NCI-H1694 (cell line): ENCODE results near the gene GALNT5.
"Not testable (repeated sequence)": the region's sequence is repeated elsewhere in the genome, so short reads cannot be mapped to it uniquely, and the experiment has no call there.

Source experiments
- DNase-seq: peaks from one replicate; lab custom pipeline; 2025; lab: John Stamatoyannopoulos, UW

Gene GALNT5

DNA sequence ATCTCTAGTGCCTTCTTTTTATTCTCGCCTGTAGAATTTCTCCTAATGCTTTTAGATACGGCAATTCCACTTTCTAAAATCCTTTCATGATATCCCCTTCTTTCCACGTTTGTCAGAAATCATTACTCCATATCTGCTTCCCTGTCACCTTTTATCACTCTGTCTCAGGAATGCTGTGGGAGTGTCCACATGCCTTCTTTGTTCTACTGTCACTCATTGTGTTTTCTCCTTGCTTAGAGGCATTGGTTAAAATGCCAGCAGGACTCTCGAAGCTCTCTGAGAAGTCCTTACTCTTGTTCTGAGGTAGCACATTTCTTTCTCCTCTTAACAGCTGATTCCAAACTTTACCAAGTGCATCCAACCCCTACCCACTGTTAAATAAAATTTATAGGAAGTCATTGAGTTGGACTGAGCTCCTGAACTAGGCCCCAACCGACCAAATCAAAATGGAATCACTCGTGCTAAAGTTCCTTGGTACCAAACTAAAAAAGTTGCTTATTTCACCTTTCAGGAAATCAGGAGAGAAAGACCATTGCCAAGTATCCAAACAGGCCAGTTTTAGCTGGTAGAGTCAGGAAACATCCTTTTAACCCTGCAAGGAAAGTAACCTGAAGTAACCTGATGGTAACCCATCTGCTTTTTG lies 10.6 kb upstream of the GALNT5 start:
- DNase-seq, result no peak

DNA sequence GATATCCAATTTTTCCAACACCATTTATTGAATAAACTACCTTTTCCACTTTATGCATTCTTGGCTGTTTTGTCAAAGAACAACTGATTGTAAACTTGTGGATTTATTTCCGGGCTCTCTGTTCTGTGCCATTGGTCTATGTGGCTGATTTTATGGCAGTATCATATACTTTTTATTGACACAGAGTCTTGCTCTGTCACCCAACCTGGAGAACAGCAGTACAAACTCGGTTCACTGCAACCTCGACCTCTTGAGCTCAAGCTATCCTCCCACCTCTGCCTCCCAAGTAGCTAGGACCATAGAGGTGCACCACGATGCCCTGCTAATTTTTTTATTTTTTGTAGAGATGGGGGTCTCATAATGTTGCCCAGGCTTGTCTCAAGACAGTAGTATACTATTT lies 6.7 kb upstream of the GALNT5 start:
- DNase-seq, result no peak

DNA sequence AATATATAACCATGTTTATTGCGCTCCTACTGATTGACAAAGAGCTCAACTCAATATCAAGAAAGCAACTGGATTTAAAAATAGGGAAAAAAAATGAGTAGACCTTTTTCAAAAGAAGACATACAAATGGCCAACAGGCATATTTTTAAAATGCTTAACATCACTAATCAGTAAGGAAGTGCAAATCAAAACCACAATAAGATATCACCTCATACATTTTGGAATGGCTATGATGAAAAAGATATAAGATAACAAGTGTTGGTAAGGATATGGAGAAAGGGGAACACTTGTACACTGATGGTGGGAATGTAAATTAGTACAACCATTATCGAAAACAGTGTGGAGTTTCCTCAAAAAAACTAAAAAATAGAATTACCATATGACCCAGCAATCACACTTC lies 5.6 kb upstream of the GALNT5 start:
- DNase-seq, result no peak

DNA sequence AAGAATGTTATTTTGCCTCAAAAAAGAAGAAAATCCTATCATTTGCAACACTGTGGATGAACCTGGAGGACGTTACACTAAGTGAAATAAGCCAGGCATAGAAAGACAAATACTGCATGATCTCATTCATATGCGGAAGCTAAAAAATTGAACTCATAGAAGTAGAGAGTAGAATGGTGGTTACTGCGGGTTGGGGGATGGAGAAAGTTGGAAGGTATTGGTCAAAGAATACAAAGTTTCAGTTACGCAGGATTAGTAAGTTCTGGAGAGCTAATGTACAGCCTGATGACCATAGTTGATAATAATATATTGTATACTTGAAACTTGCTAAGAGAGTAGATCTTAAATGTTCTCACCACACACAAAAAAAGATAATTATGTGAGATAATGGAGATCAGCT lies 5.0 kb upstream of the GALNT5 start:
- DNase-seq, result no peak

DNA sequence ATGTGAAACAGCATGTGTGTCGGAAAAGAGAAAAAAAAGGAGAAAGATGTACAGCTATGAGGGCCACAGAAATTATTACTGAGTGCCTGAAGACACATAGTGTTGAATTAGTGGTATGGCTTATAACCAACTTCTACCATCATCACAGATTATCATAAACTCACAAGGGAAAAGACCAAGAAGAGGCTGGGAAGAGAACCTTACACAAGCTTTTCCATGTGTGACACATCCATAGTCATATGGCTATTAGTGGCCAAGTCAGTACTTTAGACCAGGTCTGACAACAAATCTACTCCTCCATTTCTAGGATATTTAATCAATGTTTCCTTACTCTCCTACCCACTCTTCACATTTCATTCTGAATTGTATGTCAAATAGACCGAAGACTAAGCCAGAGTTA lies 3.5 kb upstream of the GALNT5 start:
- DNase-seq, result no peak

DNA sequence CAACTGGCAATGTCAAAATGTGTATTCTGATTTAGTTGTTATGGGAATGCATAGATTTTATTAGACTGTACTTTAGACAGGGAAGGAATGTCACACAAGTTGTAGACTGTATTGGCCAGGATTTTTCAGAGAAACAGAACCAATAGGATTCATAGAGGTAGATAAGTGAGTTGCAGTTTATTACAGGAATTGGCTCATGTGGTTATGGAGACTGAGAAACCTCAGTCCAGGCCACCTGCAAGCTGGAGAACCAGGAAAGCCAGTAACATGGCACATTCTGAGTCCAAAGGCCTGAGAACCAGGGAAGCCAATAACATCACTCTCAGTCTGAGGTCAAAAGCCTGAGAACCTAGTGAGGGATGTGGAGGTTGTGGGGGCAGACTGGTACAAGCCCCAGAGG lies 1.8 kb upstream of the GALNT5 start:
- no peak for DNase-seq

DNA sequence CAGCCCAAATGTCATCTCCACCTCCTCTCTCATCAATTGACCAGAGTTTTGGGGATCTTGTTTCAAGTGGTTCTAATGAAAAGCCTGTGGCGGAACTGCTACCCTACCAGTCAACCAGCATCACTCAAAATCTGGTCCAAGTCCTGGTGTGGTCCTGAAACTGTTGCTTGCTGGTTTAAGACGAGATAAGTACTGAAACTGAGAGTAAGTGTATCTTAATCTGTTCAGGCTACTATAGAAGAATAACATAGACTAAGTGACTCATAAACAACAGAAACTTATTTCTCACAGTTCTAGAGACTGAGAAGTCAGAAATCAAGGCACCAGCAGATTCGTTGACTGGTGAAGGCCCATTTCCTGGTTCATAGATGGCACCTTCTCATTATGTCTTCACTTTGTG lies 879 bp upstream of the GALNT5 start:
- no peak for DNase-seq

DNA sequence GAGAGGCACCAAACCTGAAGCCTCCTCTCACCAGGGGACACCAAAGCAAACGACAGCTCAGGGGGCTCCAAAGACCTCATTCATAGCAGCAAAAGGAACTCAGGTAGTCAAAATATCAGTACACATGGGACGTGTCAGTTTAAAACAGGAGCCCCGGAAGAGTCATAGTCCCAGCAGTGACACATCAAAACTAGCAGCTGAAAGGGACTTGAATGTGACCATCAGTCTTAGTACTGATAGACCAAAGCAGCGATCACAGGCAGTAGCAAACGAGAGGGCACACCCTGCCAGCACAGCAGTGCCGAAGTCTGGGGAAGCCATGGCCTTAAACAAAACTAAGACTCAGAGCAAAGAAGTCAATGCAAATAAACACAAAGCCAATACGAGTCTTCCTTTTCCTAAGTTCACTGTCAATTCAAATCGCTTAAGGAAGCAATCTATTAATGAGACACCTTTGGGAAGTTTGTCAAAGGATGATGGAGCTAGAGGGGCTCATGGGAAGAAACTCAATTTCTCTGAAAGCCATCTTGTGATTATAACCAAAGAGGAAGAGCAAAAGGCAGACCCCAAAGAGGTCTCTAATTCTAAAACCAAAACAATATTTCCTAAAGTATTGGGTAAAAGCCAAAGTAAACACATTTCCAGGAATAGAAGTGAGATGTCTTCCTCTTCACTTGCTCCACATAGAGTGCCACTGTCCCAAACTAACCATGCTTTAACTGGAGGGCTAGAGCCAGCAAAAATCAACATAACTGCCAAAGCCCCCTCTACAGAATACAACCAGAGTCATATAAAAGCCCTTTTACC lies 1.2 kb downstream of the GALNT5 start:
- DNase-seq, result peak; percentile 46

DNA sequence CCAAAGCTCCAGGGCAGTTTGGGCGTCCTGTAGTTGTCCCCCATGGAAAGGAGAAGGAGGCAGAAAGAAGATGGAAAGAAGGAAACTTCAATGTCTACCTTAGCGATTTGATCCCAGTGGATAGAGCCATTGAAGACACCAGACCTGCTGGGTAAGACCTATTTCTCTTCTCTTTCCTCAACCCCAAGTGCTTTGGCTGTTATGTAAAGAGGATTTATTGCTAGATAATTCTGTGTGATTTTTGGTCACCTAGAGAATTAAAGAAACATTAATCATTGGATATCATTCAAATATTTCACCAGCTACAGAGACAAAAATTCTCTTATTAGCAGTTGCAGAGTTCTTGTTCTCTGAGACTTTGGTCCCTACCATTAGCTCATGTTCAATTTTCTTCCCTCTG lies 1.9 kb downstream of the GALNT5 start:
- no peak for DNase-seq

DNA sequence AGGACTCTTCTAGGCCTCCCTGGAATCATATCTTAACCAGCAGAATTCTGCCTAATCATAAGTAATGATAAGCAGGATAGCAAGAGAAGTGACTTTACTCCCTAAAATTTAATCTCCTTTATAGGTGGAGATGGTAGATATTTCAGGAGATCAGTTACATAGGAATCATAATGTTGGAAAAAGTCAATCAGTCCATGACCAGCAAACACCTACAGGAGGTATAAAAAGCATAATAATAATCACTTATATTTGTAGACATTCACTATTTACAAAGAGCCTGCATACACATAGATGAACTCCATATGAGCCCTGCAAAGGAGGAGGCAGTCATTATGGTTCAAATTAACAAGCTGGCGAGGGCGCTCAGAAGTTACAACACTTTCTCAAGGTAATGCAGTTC lies 2.5 kb downstream of the GALNT5 start:
- DNase-seq, result no peak

DNA sequence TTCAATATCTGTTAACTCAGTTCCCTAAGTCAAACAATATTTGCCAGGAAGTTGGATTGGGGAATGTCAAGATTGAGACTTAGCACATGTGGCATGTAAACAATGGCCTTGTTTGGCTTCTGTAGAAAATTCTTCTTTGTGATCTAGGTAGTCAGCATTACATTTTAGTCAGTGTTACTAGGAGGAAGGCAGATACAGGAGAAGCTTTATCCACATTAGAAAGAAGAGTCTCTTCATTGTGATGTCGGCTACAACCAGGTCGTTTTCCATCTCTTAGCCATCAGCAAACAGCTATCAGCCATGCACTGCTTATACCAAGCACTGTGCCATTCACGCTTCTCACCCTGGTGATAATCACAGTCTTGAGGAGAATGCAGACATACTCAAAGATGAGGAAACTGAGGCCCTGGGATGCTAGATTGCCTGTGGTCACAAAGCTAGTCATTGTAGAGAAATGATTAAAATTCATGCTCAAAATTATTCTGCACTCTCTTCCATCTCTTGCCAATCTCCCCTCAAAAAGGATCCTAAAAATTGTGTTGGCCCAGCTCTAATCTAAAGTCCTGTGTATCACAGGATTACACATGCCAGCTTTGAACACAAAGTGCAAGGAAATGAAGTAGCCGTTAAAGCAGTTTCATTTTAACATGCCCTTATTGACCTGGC lies 3.2 kb downstream of the GALNT5 start:
- no peak for DNase-seq

DNA sequence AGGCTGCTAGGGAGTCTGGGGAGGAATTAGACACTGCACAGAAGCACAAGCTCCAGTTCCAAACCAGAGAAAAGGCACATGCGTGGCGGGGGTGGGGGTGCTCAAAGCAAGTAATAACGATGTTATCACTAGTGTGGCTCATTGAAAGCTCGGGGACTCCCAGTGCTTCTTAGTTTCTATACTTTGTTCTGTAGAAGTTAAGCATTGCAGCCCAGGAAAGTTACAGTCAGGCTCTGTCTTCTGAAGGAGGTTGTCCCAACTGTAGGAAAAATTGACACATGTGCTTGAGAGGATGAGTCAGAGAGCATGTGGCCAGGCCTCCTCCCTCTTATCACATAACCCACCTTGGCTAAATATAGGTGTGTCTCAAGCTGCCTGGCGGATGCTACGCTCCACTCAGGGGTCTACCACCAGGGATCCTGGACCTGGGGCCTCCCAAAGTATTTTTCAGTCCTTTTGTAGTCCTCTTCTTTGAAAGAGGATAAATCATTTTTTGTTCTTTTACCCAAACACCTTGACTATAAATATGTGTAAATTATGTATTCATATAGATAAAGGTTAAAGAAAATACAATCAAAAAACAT lies 3.8 kb downstream of the GALNT5 start:
- peak; percentile 72 for DNase-seq

DNA sequence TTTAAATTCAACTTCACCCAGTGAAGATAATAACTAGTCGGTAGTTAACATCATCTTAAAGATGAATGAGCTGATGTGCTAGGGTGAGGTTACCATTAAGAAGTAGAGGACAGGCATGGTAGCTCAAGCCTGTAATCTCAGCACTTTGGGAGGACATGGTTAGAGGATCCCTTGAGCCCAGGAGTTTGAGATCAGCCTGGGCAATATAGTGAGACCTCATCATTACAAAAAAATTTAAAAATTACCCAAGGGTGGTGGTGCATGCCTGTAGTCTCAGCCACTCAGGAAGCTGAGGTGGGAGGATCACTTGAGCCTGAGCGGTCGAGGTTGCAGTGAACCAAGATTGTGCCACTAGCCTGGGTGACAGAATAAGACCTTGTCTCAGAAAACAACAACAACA lies 4.7 kb downstream of the GALNT5 start:
- DNase-seq, result no peak

DNA sequence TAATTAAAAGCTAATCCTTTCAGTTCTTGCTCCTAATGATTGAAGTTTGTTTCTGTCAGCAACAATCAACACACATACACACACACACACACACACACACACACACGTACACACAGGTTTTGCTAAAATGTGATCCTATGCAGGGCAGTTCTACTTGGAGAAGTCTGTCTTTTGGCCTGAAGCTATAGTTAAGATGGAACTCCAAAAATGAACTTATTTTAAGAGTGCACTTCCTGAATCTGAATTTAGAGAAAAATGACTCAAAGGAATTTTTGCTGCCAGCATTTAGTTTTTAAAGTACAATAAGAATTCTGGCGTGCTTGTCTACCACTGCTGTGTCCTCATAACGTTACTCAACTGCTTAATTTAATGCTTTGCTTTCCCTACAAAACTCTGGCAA lies 6.6 kb downstream of the GALNT5 start:
- DNase-seq, result no peak

DNA sequence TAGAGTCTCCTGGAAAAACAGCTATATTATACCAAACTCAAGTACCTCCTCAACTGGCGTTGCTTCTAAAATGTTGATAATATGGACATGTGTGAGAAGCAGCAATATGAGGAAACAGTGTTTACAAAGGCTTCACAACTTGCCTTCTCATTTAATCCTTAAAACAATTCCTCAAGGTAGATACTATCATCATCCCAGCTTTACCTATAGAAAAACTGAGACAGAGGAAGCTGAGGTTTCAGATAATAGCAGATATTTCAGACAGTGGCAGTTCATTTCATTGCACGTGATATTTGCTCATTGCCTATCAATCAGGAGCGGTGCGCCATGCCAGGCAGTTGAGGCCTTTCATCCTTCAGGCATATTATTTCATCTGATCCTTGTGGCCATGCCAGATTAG lies 8.3 kb downstream of the GALNT5 start:
- no peak for DNase-seq

DNA sequence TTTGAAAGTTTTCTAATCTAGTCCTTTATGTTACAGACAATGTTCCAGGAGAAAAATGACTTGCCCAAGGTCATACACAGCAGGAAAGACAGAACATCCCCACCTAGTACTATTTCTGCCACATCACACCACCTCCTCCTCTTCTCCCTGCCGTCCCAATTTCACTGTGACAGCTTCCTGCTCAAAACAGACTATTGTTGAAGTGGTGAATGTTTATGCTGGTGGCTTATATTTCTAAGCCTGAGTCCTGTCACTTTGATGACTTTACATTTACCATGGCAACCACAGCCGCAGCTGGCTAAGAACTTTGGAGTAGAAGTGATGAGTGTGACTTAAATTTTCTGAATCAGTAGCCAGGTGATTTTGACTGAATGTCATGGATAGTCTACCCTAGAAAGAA lies 10.0 kb downstream of the GALNT5 start:
- DNase-seq, result no peak

DNA sequence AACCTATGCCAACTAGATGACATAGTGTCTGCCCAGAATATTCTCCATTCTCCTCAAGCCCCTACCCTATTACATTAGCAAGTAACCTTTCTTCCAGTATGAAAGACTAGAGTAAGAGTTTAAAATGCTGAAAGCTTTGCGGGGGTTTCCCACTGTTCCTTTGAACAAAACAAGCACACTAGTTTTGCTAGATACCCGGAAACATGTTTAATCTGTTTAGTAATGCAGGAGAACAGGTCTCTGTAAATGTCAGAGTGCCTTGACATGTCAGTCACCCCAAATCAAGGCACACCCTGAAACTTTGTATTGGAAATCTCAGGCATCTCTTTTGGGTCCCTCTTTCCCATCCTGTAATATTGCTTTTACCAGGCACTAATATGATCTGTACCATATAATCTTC lies 11.6 kb downstream of the GALNT5 start:
- DNase-seq, result no peak

DNA sequence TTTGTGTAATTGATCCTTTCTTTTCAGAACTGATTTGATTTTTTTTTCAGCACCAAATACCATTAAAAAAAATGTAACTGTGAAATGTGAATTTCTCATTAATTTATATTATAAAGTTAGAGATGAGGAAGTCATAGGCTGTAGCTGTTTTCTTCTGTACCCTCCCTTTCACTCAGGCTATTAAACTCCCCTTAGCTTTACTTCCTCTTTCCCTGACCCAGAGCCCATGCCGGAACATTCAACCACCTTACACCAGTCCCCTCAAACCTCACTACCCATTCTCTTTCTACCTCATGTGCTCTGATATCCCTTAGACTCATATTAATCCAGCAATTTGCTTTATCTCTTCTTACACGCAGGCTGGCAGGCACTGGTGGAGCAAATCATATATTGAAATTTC lies 12.4 kb downstream of the GALNT5 start:
- no peak for DNase-seq

DNA sequence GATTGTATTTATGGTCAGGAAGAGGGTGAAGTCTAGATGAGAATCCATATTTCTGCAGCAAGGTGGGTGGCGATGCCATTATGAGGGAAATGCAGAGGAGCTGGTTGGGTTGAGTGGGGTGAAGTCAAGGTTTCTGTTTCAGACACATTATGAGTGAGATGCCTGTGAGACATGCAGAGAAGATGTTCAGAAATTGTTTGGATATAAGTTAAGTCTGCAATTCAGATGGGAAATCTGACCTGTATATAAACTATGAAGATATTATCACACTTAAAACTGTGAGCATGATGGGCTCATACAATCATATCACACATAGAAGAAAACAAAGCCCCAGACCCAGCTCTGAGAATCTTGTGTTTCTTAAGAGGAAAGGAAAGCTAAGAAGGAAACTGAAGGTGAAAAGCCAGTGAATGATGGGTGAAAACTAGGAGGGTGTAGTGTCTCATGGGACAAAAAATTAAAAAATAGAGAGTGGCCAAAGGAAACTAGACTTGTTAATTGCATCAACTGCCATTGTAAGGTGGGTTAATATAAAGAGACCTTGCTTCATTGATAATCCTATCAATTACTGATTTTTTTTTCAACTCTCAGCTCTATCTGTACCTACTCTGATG lies 14.2 kb downstream of the GALNT5 start:
- no peak for DNase-seq

DNA sequence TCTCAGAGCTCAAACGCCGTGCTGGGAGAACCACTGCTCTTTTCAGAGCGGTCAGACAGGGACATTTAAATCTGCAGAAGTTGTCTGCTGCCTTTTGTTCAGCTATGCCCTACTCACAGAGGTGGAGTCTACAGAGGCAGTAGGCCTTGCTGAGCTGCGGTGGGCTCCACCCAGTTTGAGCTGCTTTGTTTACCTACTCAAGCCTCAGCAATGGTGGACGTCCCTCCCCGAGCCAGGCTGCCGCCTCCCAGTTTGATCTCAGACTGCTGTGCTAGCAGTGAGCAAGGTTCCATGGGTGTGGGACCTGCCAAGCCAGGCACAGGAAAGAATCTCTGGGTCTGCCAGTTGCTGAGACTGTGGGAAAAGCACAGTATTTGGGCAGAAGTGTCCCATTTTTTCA lies 21.8 kb downstream of the GALNT5 start:
- not testable (repeated sequence) for DNase-seq

DNA sequence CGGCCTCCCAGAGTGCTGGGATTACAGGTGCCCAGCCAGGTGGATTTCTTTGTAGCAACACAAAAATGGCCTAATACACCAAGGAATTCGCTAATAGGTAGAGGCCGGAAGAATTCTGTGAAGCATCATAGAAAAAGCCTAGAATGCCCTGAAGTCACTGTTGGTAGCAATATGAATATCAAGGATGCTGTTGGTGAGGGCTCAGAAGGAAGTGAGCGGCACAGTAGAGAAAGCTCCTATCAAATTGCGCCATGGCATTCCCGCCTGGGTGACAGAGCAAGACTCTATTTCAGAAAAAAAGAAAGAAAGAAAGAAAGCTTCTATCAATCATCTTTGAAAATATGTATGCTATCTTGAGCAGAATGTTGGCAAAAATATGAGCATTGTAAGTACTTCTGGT lies 23.8 kb downstream of the GALNT5 start:
- DNase-seq, result no peak

DNA sequence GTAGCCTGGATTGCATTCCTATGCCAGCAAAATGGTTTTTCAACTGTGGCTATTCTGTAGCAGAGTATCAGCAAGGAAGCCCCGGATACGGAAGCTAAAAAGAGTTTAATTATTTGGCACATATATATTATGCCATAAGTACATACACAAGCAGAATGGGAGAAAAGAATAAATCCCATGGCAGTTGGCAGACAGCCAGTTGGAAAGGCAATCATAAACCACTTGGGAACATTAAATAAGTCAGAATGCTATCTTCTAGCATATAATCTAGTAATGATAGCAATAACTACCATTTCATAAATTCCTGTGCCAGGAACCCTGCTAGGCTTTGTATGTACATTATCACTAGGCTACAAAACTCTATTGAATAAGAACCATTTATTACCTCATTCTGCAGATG lies 26.0 kb downstream of the GALNT5 start:
- peak; percentile 20 for DNase-seq

DNA sequence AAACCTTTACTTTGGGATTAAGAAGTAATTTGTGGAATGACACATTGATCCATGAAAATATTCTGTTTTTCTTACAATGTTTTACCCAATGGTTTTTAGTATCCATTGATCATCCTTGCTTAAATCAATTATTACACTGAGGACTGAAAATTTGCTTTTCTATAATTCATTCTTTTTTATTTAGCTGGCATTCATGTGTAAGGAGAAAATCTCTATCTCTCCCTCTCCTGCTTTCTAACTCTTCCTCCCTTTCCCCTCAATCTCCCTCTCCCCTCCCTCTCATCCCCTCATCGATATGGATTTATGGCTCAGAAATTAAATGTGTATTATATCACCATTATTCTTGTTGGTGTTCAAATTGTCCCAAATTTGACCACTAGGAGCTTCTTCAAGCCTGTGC lies 29.7 kb downstream of the GALNT5 start:
- no peak for DNase-seq
